Loucy (cell line): Measurements from ENCODE around the gene DUSP5.

Experiments used
- H2AFZ ChIP-seq: fragments of 200-600 bp; sonication (generic); 2 replicates; pipeline ENCODE4 v1.6.0; 2016; ENCODE audit warnings: antibody characterized with exemption, mild to moderate bottlenecking, low read length, moderate library complexity
- H3F3A ChIP-seq: fragments of 200-600 bp; 2 replicates; pipeline ENCODE4 v1.6.0; 2016; ENCODE audit warnings: antibody characterized with exemption, low read depth, mild to moderate bottlenecking
- H3K27me3 ChIP-seq: fragments of 200-600 bp; sonication (generic); 2 replicates; pipeline ENCODE4 v1.6.1; 2014; ENCODE audit warnings: low read length, mild to moderate bottlenecking; ENCODE audit not compliant: insufficient read depth, poor library complexity, severe bottlenecking
- H3K36me3 ChIP-seq: fragments of 200-600 bp; sonication (generic); 2 replicates; pipeline ENCODE4 v1.6.1; 2016; ENCODE audit warnings: low read length; ENCODE audit not compliant: insufficient read depth
- H3K4me1 ChIP-seq: fragments of 200-600 bp; sonication (generic); 2 replicates; pipeline ENCODE4 v1.5.1; 2014; ENCODE audit warnings: low read length, mild to moderate bottlenecking; ENCODE audit not compliant: insufficient read depth, poor library complexity, severe bottlenecking
- H3K4me2 ChIP-seq: fragments of 200-600 bp; sonication (generic); 2 replicates; pipeline ENCODE4 v1.6.0; 2014; ENCODE audit warnings: antibody characterized with exemption, low read length, low read depth, mild to moderate bottlenecking; ENCODE audit not compliant: poor library complexity, severe bottlenecking
- H3K4me3 ChIP-seq: fragments of 200-600 bp; sonication (generic); 2 replicates; pipeline ENCODE4 v1.5.1; 2014; ENCODE audit warnings: low read length, mild to moderate bottlenecking, mixed read lengths; ENCODE audit not compliant: poor library complexity, severe bottlenecking
- H3K79me2 ChIP-seq: fragments of 200-600 bp; sonication (generic); 2 replicates; pipeline ENCODE4 v1.6.1; 2014; ENCODE audit warnings: low read length; ENCODE audit not compliant: insufficient read depth
- H3K9ac ChIP-seq: fragments of 200-600 bp; sonication (generic); 2 replicates; pipeline ENCODE4 v1.6.0; 2014; ENCODE audit warnings: mild to moderate bottlenecking, low read depth, low read length, moderate library complexity; ENCODE audit not compliant: poor library complexity, severe bottlenecking
- H3K9me2 ChIP-seq: fragments of 200-600 bp; sonication (generic); replicated peaks from 2 replicates; pipeline ENCODE4 v1.6.1; 2016; ENCODE audit warnings: low read depth, low read length, mixed read lengths
- H3K9me3 ChIP-seq: fragments of 200-600 bp; sonication (generic); 2 replicates; pipeline ENCODE4 v1.6.1; 2014; ENCODE audit warnings: mild to moderate bottlenecking, antibody characterized with exemption, low read length, low read depth; ENCODE audit not compliant: insufficient read depth
- H4K20me1 ChIP-seq: fragments of 200-600 bp; sonication (generic); 2 replicates; pipeline ENCODE4 v1.6.0; 2014; ENCODE audit warnings: antibody characterized with exemption, low read length, mild to moderate bottlenecking; ENCODE audit not compliant: insufficient read depth, poor library complexity, severe bottlenecking
- EZH2phosphoT487 ChIP-seq: fragments of 200-600 bp; IDR thresholded peaks from 2 replicates; pipeline ENCODE4 v1.6.1; 2018; ENCODE audit warnings: antibody characterized with exemption, mild to moderate bottlenecking, moderate library complexity, borderline replicate concordance
- TF ChIP-seq, protein P1 (sequence below): fragments of 200-600 bp; sonication (generic); conservative IDR thresholded peaks from 2 replicates; pipeline ENCODE4 v1.5.1; 2014; ENCODE audit warnings: mild to moderate bottlenecking, antibody characterized with exemption, low read length

The DUSP5 gene

DNA sequence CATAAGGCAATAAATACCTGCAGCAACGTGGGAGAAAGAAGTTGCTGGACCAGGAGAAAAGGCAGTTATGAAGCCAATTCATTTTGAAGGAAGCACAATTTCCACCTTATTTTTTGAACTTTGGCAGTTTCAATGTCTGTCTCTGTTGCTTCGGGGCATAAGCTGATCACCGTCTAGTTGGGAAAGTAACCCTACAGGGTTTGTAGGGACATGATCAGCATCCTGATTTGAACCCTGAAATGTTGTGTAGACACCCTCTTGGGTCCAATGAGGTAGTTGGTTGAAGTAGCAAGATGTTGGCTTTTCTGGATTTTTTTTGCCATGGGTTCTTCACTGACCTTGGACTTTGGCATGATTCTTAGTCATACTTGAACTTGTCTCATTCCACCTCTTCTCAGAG lies 13.0 kb downstream of the DUSP5 start:
- Histone ChIP-seq H3K79me2 (no peaks in the 10 kb centered on the region), H3K9me3 (no peaks in the 10 kb centered on the region), H3K9me2 (no peaks in the 10 kb centered on the region), H2AFZ (no peak overlapping the region), H3K27me3 (no peaks in the 10 kb centered on the region), H3F3A (no peaks in the 10 kb centered on the region), H3K4me2 (no peak overlapping the region), H3K36me3 (peaks cover 12% of the 10 kb centered on the region; the same call in 1 of the 2 replicates), H3K9ac (no peak overlapping the region), H3K4me3 (no peak overlapping the region), H4K20me1 (no peaks in the 10 kb centered on the region), H3K4me1 (no peaks in the 10 kb centered on the region)
- TF ChIP-seq EZH2phosphoT487 = no peak
- TF ChIP-seq, protein P1, sequence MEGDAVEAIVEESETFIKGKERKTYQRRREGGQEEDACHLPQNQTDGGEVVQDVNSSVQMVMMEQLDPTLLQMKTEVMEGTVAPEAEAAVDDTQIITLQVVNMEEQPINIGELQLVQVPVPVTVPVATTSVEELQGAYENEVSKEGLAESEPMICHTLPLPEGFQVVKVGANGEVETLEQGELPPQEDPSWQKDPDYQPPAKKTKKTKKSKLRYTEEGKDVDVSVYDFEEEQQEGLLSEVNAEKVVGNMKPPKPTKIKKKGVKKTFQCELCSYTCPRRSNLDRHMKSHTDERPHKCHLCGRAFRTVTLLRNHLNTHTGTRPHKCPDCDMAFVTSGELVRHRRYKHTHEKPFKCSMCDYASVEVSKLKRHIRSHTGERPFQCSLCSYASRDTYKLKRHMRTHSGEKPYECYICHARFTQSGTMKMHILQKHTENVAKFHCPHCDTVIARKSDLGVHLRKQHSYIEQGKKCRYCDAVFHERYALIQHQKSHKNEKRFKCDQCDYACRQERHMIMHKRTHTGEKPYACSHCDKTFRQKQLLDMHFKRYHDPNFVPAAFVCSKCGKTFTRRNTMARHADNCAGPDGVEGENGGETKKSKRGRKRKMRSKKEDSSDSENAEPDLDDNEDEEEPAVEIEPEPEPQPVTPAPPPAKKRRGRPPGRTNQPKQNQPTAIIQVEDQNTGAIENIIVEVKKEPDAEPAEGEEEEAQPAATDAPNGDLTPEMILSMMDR = no peak

DNA sequence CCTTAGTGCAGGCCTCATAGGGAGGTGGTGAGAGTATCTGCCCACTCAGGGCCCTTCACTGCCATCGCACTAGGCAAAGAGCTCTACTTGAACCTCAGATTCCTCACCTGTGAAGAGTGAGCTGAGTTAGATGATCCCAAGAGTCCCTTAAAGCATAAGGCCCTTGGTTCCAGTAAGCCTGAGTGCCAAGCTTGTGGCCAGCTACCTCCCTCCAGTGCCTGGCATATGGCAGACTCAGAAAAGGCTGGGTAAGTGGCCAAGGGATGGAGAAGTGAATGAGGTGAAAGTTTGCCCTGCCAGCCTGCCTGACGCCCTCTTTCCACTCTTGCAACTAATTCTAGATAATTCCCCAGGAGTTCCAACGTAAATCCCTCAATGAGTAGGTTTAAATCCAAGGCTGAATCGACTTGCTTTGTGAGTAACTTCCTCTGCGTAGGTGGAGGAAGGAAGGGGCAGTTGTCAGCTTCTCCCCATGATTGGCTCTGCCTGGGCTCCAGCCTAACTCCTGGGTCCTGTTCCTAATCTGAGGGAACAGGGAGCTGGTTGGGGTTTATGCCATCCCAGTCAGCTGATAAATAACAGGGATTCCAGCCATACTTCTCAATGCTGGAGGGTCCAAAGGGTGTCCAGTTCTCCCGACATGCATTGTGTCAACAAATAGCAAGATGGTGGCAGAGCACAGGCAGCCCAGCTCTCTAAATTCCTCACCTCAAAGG lies 14.2 kb downstream of the DUSP5 start:
- Histone ChIP-seq H3K4me1 (no peaks in the 10 kb centered on the region), H3K27me3 (no peaks in the 10 kb centered on the region), H3K36me3 (peaks cover 12% of the 10 kb centered on the region; the same call in 1 of the 2 replicates), H2AFZ (no peak overlapping the region), H3K9me2 (no peaks in the 10 kb centered on the region), H3K9me3 (no peaks in the 10 kb centered on the region), H3K4me3 (no peak overlapping the region), H3K79me2 (no peaks in the 10 kb centered on the region), H3F3A (no peaks in the 10 kb centered on the region), H4K20me1 (no peaks in the 10 kb centered on the region), H3K9ac (no peak overlapping the region), H3K4me2 (no peak overlapping the region)
- no peak for TF ChIP-seq EZH2phosphoT487
- TF ChIP-seq, protein P1 = no peak

DNA sequence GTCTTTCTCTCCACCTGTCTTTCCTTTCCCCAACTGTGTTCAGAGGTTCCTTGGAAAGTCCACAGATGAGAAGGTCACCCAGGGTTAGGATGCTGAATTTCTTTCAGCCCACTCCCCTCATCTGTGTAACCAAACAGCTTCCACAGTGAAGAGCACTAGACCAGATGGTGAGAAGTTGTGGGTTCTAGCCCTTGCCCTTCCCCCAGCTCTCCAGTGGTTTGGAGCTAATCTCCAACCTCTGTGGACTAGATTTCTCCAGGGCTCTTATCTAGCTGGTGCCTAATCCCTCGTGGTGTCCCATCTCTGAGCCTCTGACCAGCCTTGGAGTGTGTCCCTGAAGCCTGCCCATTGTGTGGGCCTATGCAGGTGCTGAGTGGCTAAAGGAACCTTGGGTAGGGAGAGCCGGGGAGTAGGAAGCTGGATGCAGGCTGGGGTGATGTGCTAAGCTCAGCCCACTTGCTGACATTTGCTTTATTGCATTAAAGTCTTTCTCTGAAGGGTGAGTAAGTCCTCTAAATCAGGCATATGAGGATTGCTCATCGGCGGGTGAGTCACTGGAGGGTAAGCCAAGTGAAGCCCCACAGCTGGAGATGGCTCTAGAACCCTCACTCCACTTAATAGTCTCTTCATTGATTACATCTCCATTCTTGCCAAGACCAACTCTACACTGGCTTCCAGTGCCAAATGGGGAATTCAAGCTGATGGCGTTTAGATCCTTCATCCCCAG lies 14.9 kb downstream of the DUSP5 start:
- no peak overlapping the region for H3K4me2 ChIP-seq

More for the DNA sequence above, 14.9 kb downstream of the DUSP5 start:
- Histone ChIP-seq H4K20me1 (no peaks in the 10 kb centered on the region), H3K36me3 (peaks cover 12% of the 10 kb centered on the region; the same call in 1 of the 2 replicates), H3F3A (no peaks in the 10 kb centered on the region), H3K27me3 (no peaks in the 10 kb centered on the region), H3K9me2 (no peaks in the 10 kb centered on the region), H3K4me1 (no peaks in the 10 kb centered on the region), H3K79me2 (no peaks in the 10 kb centered on the region), H3K9me3 (no peaks in the 10 kb centered on the region), H3K4me3 (no peak overlapping the region), H3K9ac (no peak overlapping the region), H2AFZ (no peak overlapping the region)
- TF ChIP-seq EZH2phosphoT487 = no peak
- TF ChIP-seq, protein P1 = no peak
